Measurements from ENCODE around the gene CCDC9B.

CCDC9B gene

GRCh38 chr15:40345225-40345866 is 4.6 kb upstream of the CCDC9B start:
- DNase-seq (ENCODE audit: low read depth), result no peak

GRCh38 chr15:40344631-40345120 is 3.9 kb upstream of the CCDC9B start:
- no peak for DNase-seq (ENCODE audit: low read depth)

- no peak for DNase-seq (ENCODE audit: low read depth)
Observed at GRCh38 chr15:40344217-40344616, 3.5 kb upstream of the CCDC9B start.

- peak; percentile 89 for DNase-seq (ENCODE audit: low read depth)
Observed at GRCh38 chr15:40343512-40343911, 2.8 kb upstream of the CCDC9B start.

- DNase-seq (ENCODE audit: low read depth), result no peak
Observed at GRCh38 chr15:40342416-40343320, 1.9 kb upstream of the CCDC9B start.

GRCh38 chr15:40340038-40340739 is 550 bp downstream of the CCDC9B start:
- no peak for DNase-seq (ENCODE audit: low read depth)

- no peak for DNase-seq (ENCODE audit: low read depth)
Observed at GRCh38 chr15:40339621-40339945, 1.2 kb downstream of the CCDC9B start.

- DNase-seq (ENCODE audit: low read depth), result peak; percentile 85
Observed at GRCh38 chr15:40338921-40339620, 1.7 kb downstream of the CCDC9B start.

GRCh38 chr15:40338041-40338657 is 2.6 kb downstream of the CCDC9B start:
- DNase-seq (ENCODE audit: low read depth), result no peak

GRCh38 chr15:40337597-40337996 is 3.1 kb downstream of the CCDC9B start:
- DNase-seq (ENCODE audit: low read depth), result no peak

- DNase-seq (ENCODE audit: low read depth), result no peak
Observed at GRCh38 chr15:40336744-40337122, 4.0 kb downstream of the CCDC9B start.

- DNase-seq (ENCODE audit: low read depth), result no peak
Observed at GRCh38 chr15:40335938-40336743, 4.6 kb downstream of the CCDC9B start.

GRCh38 chr15:40334941-40335795 is 5.6 kb downstream of the CCDC9B start:
- DNase-seq (ENCODE audit: low read depth), result no peak

GRCh38 chr15:40334541-40334940 is 6.2 kb downstream of the CCDC9B start:
- no peak for DNase-seq (ENCODE audit: low read depth)

GRCh38 chr15:40333922-40334492 is 6.7 kb downstream of the CCDC9B start:
- no peak for DNase-seq (ENCODE audit: low read depth)

- no peak for DNase-seq (ENCODE audit: low read depth)
Observed at GRCh38 chr15:40332113-40332781, 8.5 kb downstream of the CCDC9B start.

GRCh38 chr15:40331637-40332036 is 9.1 kb downstream of the CCDC9B start:
- DNase-seq (ENCODE audit: low read depth), result no peak

GRCh38 chr15:40331026-40331425 is 9.7 kb downstream of the CCDC9B start:
- DNase-seq (ENCODE audit: low read depth), result no peak

GRCh38 chr15:40330368-40330836 is 10.3 kb downstream of the CCDC9B start:
- DNase-seq (ENCODE audit: low read depth), result no peak

Data from HS-5 (cell line).